Measurements from ENCODE around the gene RNU6-7. TPM values are rescaled to one million over a fixed set of nuclear protein-coding genes. Genes with fewer than 3 reads are reported as not detected.

The RNU6-7 gene
- total RNA-seq, 1 donor from 2014 or later: not detected

DNA sequence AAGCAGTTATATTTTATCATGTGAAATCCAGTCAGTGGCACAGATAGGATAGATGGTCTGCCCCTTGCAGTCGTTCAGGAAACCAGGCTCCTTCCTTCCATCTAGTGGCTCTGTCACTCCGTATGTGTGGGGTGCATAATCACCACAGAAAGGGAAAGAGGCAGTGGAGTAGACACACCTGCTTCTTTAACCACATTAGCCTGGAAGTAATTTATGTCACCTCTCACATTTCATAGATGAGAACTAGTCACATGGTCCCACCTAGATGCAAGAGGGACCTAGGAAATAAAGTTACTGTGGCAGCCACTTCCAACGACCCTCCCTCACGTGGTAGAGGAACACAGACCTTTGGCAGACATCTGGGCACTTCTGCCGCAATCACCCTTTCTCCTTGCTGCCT, 15.5 kb downstream of the RNU6-7 start:
- no peak for DNase-seq (ENCODE audit: low read depth)
- no peak overlapping the region for H3K4me3 ChIP-seq (ENCODE audit: low read depth, low read length)
- H3K36me3 ChIP-seq (ENCODE audit: control insufficient read depth, insufficient read depth, low read length): no peaks in the 10 kb centered on the region
- no peaks in the 10 kb centered on the region for H3K27me3 ChIP-seq (ENCODE audit: control insufficient read depth, insufficient read depth, low read length)
- TF ChIP-seq, protein P1, sequence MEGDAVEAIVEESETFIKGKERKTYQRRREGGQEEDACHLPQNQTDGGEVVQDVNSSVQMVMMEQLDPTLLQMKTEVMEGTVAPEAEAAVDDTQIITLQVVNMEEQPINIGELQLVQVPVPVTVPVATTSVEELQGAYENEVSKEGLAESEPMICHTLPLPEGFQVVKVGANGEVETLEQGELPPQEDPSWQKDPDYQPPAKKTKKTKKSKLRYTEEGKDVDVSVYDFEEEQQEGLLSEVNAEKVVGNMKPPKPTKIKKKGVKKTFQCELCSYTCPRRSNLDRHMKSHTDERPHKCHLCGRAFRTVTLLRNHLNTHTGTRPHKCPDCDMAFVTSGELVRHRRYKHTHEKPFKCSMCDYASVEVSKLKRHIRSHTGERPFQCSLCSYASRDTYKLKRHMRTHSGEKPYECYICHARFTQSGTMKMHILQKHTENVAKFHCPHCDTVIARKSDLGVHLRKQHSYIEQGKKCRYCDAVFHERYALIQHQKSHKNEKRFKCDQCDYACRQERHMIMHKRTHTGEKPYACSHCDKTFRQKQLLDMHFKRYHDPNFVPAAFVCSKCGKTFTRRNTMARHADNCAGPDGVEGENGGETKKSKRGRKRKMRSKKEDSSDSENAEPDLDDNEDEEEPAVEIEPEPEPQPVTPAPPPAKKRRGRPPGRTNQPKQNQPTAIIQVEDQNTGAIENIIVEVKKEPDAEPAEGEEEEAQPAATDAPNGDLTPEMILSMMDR (IDR thresholded peaks at IDR 0.05; ENCODE audit: insufficient read depth, low read length, poor library complexity, severe bottlenecking): no peak

- DNase-seq (ENCODE audit: low read depth): peak; percentile 47
- TF ChIP-seq, protein P1 (IDR thresholded peaks at IDR 0.05; ENCODE audit: insufficient read depth, low read length, poor library complexity, severe bottlenecking): peak; percentile 76
- no peaks in the 10 kb centered on the region for H3K36me3 ChIP-seq (ENCODE audit: control insufficient read depth, insufficient read depth, low read length)
- H3K27me3 ChIP-seq (ENCODE audit: control insufficient read depth, insufficient read depth, low read length): no peaks in the 10 kb centered on the region
- no peak overlapping the region for H3K4me3 ChIP-seq (ENCODE audit: low read depth, low read length)
These were observed 23.0 kb downstream of the RNU6-7 start for GRCh38 chr14:32224737-32225377.

GRCh38 chr14:32225378-32225920, 23.6 kb downstream of the RNU6-7 start:
- no peak overlapping the region for H3K4me3 ChIP-seq (ENCODE audit: low read depth, low read length)
- H3K36me3 ChIP-seq (ENCODE audit: control insufficient read depth, insufficient read depth, low read length): no peaks in the 10 kb centered on the region
- no peak for DNase-seq (ENCODE audit: low read depth)
- H3K27me3 ChIP-seq (ENCODE audit: control insufficient read depth, insufficient read depth, low read length): no peaks in the 10 kb centered on the region
- TF ChIP-seq, protein P1 (IDR thresholded peaks at IDR 0.05; ENCODE audit: insufficient read depth, low read length, poor library complexity, severe bottlenecking): no peak

DNA sequence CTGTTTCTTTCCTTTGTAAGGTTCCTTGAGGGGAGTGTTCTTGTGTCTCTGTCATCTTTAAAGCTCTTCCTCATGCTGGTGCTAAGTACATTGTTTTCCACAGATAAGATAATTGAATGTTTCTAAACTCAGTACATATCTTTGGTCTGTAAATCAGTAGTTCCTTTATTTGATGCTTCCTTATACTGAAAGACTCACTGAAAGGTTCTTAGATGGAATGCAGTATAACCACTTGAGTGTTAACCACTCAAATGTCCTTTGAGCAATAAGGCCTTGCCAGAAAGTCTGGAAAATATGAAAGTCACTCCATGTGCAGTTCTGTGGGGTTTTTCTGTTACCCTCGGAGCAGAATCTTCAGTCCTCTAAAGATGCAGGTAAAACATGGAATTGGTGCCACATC, 24.2 kb downstream of the RNU6-7 start:
- DNase-seq (ENCODE audit: low read depth): no peak
- TF ChIP-seq, protein P1 (IDR thresholded peaks at IDR 0.05; ENCODE audit: insufficient read depth, low read length, poor library complexity, severe bottlenecking): no peak
- no peaks in the 10 kb centered on the region for H3K27me3 ChIP-seq (ENCODE audit: control insufficient read depth, insufficient read depth, low read length)
- H3K4me3 ChIP-seq (ENCODE audit: low read depth, low read length): no peak overlapping the region
- no peaks in the 10 kb centered on the region for H3K36me3 ChIP-seq (ENCODE audit: control insufficient read depth, insufficient read depth, low read length)

DNA sequence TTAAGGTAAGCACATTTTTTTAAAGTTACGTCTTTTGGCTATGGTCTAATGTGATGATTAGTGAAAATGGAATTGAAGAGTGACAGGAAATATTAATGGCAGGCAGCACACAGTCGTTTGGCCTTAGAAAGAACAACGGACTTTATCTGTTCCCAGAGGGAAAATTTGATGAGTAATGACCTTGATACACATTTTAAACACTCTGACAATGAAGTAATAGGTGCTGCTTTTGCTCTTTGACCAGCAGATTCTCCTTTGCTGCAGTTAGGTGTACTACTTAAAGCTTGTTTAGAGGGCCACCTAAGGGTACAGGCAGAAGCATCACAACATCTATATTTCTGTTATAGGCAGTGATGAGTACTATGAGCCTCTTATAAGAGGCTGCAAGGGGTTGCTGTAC, 28.3 kb downstream of the RNU6-7 start:
- H3K4me3 ChIP-seq (ENCODE audit: low read depth, low read length): no peak overlapping the region
- TF ChIP-seq, protein P1 (IDR thresholded peaks at IDR 0.05; ENCODE audit: insufficient read depth, low read length, poor library complexity, severe bottlenecking): no peak
- H3K27me3 ChIP-seq (ENCODE audit: control insufficient read depth, insufficient read depth, low read length): no peaks in the 10 kb centered on the region
- DNase-seq (ENCODE audit: low read depth): no peak
- no peaks in the 10 kb centered on the region for H3K36me3 ChIP-seq (ENCODE audit: control insufficient read depth, insufficient read depth, low read length)
